HepG2 (cell line): ENCODE results near the gene NAPB. TPM values are rescaled to one million over a fixed set of nuclear protein-coding genes. Genes with fewer than 3 reads are reported as not detected.
A peak's percentile ranks its signal among the peaks of the same experiment; 100 is the strongest.

ENCODE experiments used
- CEBPG ChIP-seq: IDR thresholded peaks from 2 replicates; pipeline ENCODE4 v1.6.1; 2016
- DPF2 ChIP-seq: sonication (generic); formaldehyde crosslinking; IDR thresholded peaks from 2 replicates; pipeline ENCODE4 v1.4.0; 2020; ENCODE audit warnings: mild to moderate bottlenecking, low read depth, missing genetic modification reagents, borderline replicate concordance
- EP300 ChIP-seq, 3 experiments: sonication (generic) in 1 of 3; formaldehyde crosslinking in 1 of 3; IDR thresholded peaks; 2 replicates each; pipeline versions ENCODE4 v1.5.1 to v1.6.1; 2011 to 2020; ENCODE audit warnings: low read depth in 2 of 3, low read length in 2 of 3, borderline replicate concordance in 1 of 3, improper control_type of control experiment in 1 of 3, mild to moderate bottlenecking in 1 of 3, missing genetic modification reagents in 1 of 3, moderate library complexity in 1 of 3
- FOXK2 ChIP-seq: fragments of 450-650 bp; IDR thresholded peaks from 2 replicates; pipeline ENCODE4 v1.6.1; 2016
- HIC2 ChIP-seq: sonication (generic); formaldehyde crosslinking; IDR thresholded peaks from 2 replicates; pipeline ENCODE4 v1.9.0; 2022; ENCODE audit warnings: low read depth, missing genetic modification reagents
- HMGXB4 ChIP-seq, 2 experiments: sonication (generic) in 1 of 2; formaldehyde crosslinking in 1 of 2; IDR thresholded peaks; 2 replicates each; pipeline versions ENCODE4 v1.4.0 to v1.6.1; 2018 to 2020; ENCODE audit warnings: missing genetic modification reagents in 2 of 2, borderline replicate concordance in 1 of 2, low read depth in 1 of 2, mild to moderate bottlenecking in 1 of 2, missing biosample characterization in 1 of 2
- KAT8 ChIP-seq: IDR thresholded peaks from 2 replicates; pipeline ENCODE4 v1.6.1; 2016; ENCODE audit warnings: missing genetic modification reagents, missing compliant biosample characterization
- KDM1A ChIP-seq: IDR thresholded peaks from 2 replicates; pipeline ENCODE4 v1.6.1; 2016; ENCODE audit warnings: missing compliant biosample characterization
- NFIC ChIP-seq: IDR thresholded peaks from 2 replicates; pipeline ENCODE4 v1.6.1; 2012; ENCODE audit warnings: mild to moderate bottlenecking, low read length, inconsistent platforms
- NFKBIZ ChIP-seq: IDR thresholded peaks from 2 replicates; pipeline ENCODE4 v1.6.1; 2018; ENCODE audit warnings: missing genetic modification reagents, missing compliant biosample characterization
- PLSCR1 ChIP-seq: sonication (generic); formaldehyde crosslinking; IDR thresholded peaks from 2 replicates; pipeline ENCODE4 v1.5.0; 2020; ENCODE audit warnings: missing genetic modification reagents, mild to moderate bottlenecking, borderline replicate concordance
- PRDM4 ChIP-seq: sonication (generic); formaldehyde crosslinking; IDR thresholded peaks from 2 replicates; pipeline ENCODE4 v1.9.0; 2021; ENCODE audit warnings: missing genetic modification reagents, borderline replicate concordance
- RBM39 ChIP-seq: fragments of 200-400 bp; formaldehyde crosslinking; IDR thresholded peaks from one replicate; pipeline ENCODE4 v1.6.1; 2018; ENCODE audit warnings: antibody characterized with exemption, mild to moderate bottlenecking, low read depth, low read length; ENCODE audit not compliant: poor library complexity, severe bottlenecking
- SIX1 ChIP-seq: sonication (generic); formaldehyde crosslinking; IDR thresholded peaks from 2 replicates; pipeline ENCODE4 v1.4.0; 2020; ENCODE audit warnings: missing genetic modification reagents, borderline replicate concordance
- STAG1 ChIP-seq: sonication (generic); formaldehyde crosslinking; IDR thresholded peaks from 2 replicates; pipeline ENCODE4 v1.4.0; 2020; ENCODE audit warnings: missing genetic modification reagents
- TSC22D2 ChIP-seq: sonication (generic); formaldehyde crosslinking; IDR thresholded peaks from 2 replicates; pipeline ENCODE4 v1.5.1; 2020; ENCODE audit warnings: missing genetic modification reagents, mild to moderate bottlenecking, borderline replicate concordance
- U2AF2 ChIP-seq: fragments of 200-400 bp; formaldehyde crosslinking; IDR thresholded peaks from 2 replicates; pipeline ENCODE4 v1.6.1; 2017; ENCODE audit warnings: low read depth, mild to moderate bottlenecking, low read length
- YEATS2 ChIP-seq: sonication (generic); formaldehyde crosslinking; IDR thresholded peaks from 2 replicates; pipeline ENCODE4 v1.4.0; 2020; ENCODE audit warnings: missing genetic modification reagents, borderline replicate concordance
- ZNF101 ChIP-seq: sonication (generic); formaldehyde crosslinking; IDR thresholded peaks from 2 replicates; pipeline ENCODE4 v1.4.0; 2020; ENCODE audit warnings: mild to moderate bottlenecking, low read depth, missing genetic modification reagents, borderline replicate concordance
- ZNF263 ChIP-seq: sonication (generic); formaldehyde crosslinking; IDR thresholded peaks from 2 replicates; pipeline ENCODE4 v1.4.0; 2020; ENCODE audit warnings: missing genetic modification reagents
- ZNF3 ChIP-seq: IDR thresholded peaks from 2 replicates; pipeline ENCODE4 v1.7.0; 2017; ENCODE audit warnings: inconsistent platforms
- ZNF614 ChIP-seq: IDR thresholded peaks from 2 replicates; pipeline ENCODE4 v1.6.1; 2018; ENCODE audit warnings: missing biosample characterization, missing genetic modification reagents, inconsistent platforms, borderline replicate concordance
- ZNF749 ChIP-seq: sonication (generic); formaldehyde crosslinking; IDR thresholded peaks from 2 replicates; pipeline ENCODE4 v1.8.0; 2022; ENCODE audit warnings: mild to moderate bottlenecking, missing genetic modification reagents, moderate library complexity, borderline replicate concordance
- ZNF768 ChIP-seq: sonication (generic); formaldehyde crosslinking; IDR thresholded peaks from 2 replicates; pipeline ENCODE4 v1.4.0; 2020; ENCODE audit warnings: missing genetic modification reagents
- polyA plus RNA-seq, 8 experiments: library from polyadenylated mRNA; depleted of rRNA in 3 of 8; stranded (reverse) in 7 of 8; unstranded in 1 of 8; fragments of >200 nt; fragmentation: Illumina TruSeq in 4 of 8; extraction: Trizol in 4 of 8; gene quantifications; 2 replicates each; pipeline versions ENCODE4 v1.2.1 to v1.2.3, GENCODE V29; 2011 to 2016; ENCODE audit warnings: low read depth in 4 of 8, missing spikeins in 1 of 8, mixed read lengths in 1 of 8; ENCODE audit not compliant: insufficient read depth in 1 of 8
- total RNA-seq, 5 experiments: library from RNA; depleted of rRNA; stranded (reverse); fragments of >200 nt; fragmentation: Illumina TruSeq; extraction: Trizol; gene quantifications; 2 replicates each; pipeline ENCODE4 v1.2.3, GENCODE V29; 2016; ENCODE audit warnings: low read depth in 1 of 5

The NAPB gene
- total and polyA plus RNA-seq, 2 of the 13 experiments (the other 11 are each of a cell fraction or from before 2014, with no cell fraction given), result 15.2 to 16.1 TPM

GRCh38 chr20:23412026-23412425, 9.3 kb downstream of the NAPB start (continued):
- TF ChIP-seq HMGXB4 (CRISPR knock-in tag; IDR thresholded peaks at IDR 0.05; ENCODE audit: borderline replicate concordance in 1 of 2, low read depth in 1 of 2) (peak in 1 of 2 experiments; percentile 52; a peak in 1 of 4 replicates), HIC2 (peak; percentile 69; the same call in 1 of the 2 replicates), PRDM4 (CRISPR knock-in tag) (no peak), EP300 (IDR thresholded peaks at IDR 0.05; ENCODE audit: low read depth in 2 of 2, low read length in 2 of 2) (peak in 1 of 2 experiments; percentile 31; a peak in 1 of 4 replicates), EP300 (CRISPR knock-in tag; IDR thresholded peaks at IDR 0.05; ENCODE audit: borderline replicate concordance) (no peak), DPF2 (CRISPR knock-in tag) (0 out of 2 replicates have a peak, but pooled peaks have one; percentile 21), STAG1 (CRISPR knock-in tag) (peak; percentile 27; the same call in 1 of the 2 replicates), CEBPG (peak; percentile 83), ZNF614 (CRISPR knock-in tag) (peak; percentile 73; the same call in 1 of the 2 replicates), NFKBIZ (CRISPR knock-in tag) (0 out of 2 replicates have a peak, but pooled peaks have one; percentile 49), ZNF101 (no peak), ZNF3 (peak; percentile 76; the same call in 1 of the 2 replicates), FOXK2 (no peak), PLSCR1 (no peak), RBM39 (no peak), SIX1 (CRISPR knock-in tag) (no peak), KDM1A (CRISPR knock-in tag) (0 out of 2 replicates have a peak, but pooled peaks have one; percentile 28), U2AF2 (no peak), ZNF749 (CRISPR knock-in tag) (no peak), KAT8 (CRISPR knock-in tag) (peak; percentile 45; the same call in 1 of the 2 replicates), ZNF768 (no peak), TSC22D2 (CRISPR knock-in tag) (0 out of 2 replicates have a peak, but pooled peaks have one; percentile 31), ZNF263 (CRISPR knock-in tag) (no peak), YEATS2 (peak; percentile 36; the same call in 1 of the 2 replicates), NFIC (no peak)
